H1 (cell line): Measurements from ENCODE around the gene KRTAP5-1. TPM values are rescaled to one million over a fixed set of nuclear protein-coding genes. Genes with fewer than 3 reads are reported as not detected.

ENCODE experiments used
- CTCF ChIA-PET: fragments of 300-600 bp; sonication (Branson Sonifier 250); formaldehyde crosslinking; loops from one replicate; lab custom pipeline; 2021; ENCODE audit not compliant: partially characterized antibody; lab: Charles Lee
- POLR2A ChIA-PET: fragments of 300-600 bp; sonication (Branson Sonifier 250); formaldehyde crosslinking; loops from one replicate; lab custom pipeline; 2021; ENCODE audit warnings: inconsistent platforms; ENCODE audit not compliant: partially characterized antibody; lab: Charles Lee
- DNase-seq, 2 experiments: peaks; one replicate each; pipeline versions ENCODE4 v3.0.0 to v3.0.0-alpha.2; 2010 to 2022; ENCODE audit warnings: low spot score in 2 of 2, low read depth in 1 of 2, mixed read lengths in 1 of 2
- FAIRE-seq: peaks from 2 replicates; lab custom pipeline; 2011; peaks lifted over from hg19 to GRCh38; lab: Jason Lieb, UNC
- H2AFZ ChIP-seq: 2 replicates; pipeline ENCODE4 v1.8.1; 2012; ENCODE audit warnings: low read length, inconsistent platforms
- H2AK5ac ChIP-seq: 2 replicates; pipeline ENCODE4 v1.6.1; 2013; ENCODE audit warnings: low read depth, low read length
- H2BK120ac ChIP-seq: replicated peaks from 2 replicates; pipeline ENCODE3; 2013; ENCODE audit warnings: low read depth, low read length, inconsistent platforms
- H2BK12ac ChIP-seq: 2 replicates; pipeline ENCODE4 v1.6.1; 2013; ENCODE audit warnings: low read depth, low read length
- H2BK15ac ChIP-seq: 2 replicates; pipeline ENCODE4 v1.6.1; 2013; ENCODE audit warnings: low read length
- H2BK20ac ChIP-seq: 2 replicates; pipeline ENCODE4 v1.6.1; 2013; ENCODE audit warnings: low read length
- H2BK5ac ChIP-seq: 2 replicates; pipeline ENCODE4 v1.6.1; 2013; ENCODE audit warnings: low read depth, low read length
- H3K14ac ChIP-seq: 2 replicates; pipeline ENCODE4 v1.6.1; 2013; ENCODE audit warnings: inconsistent platforms; ENCODE audit not compliant: insufficient read length
- H3K18ac ChIP-seq: 2 replicates; pipeline ENCODE4 v1.6.1; 2013; ENCODE audit warnings: low read length; ENCODE audit errors: extremely low read depth
- H3K23ac ChIP-seq: 2 replicates; pipeline ENCODE4 v1.6.1; 2013; ENCODE audit warnings: inconsistent platforms; ENCODE audit not compliant: insufficient read length
- H3K23me2 ChIP-seq: 2 replicates; pipeline ENCODE4 v1.6.1; 2013; ENCODE audit warnings: low read depth, low read length
- H3K27ac ChIP-seq: 2 replicates; pipeline ENCODE4 v1.6.1; 2011; ENCODE audit warnings: low read depth, low read length, inconsistent platforms
- H3K27me3 ChIP-seq, 4 experiments: replicated peaks in 1 of 4; 1 replicate in 1 of 4; 2 replicates in 3 of 4; pipeline versions ENCODE4 v1.6.1 to v1.8.1; 2011 to 2013; ENCODE audit warnings: low read length in 3 of 4, mild to moderate bottlenecking in 3 of 4, inconsistent platforms in 2 of 4, mixed read lengths in 2 of 4, moderate library complexity in 1 of 4; ENCODE audit not compliant: control insufficient read depth in 3 of 4, insufficient read depth in 3 of 4; ENCODE audit errors: extremely low read depth in 1 of 4
- H3K36me3 ChIP-seq, 4 experiments: 2 replicates each; pipeline versions ENCODE4 v1.6.1 to v1.8.1; 2011 to 2013; ENCODE audit warnings: mild to moderate bottlenecking in 4 of 4, low read length in 3 of 4, moderate library complexity in 2 of 4, control low read depth in 1 of 4, inconsistent platforms in 1 of 4; ENCODE audit not compliant: insufficient read depth in 4 of 4, control insufficient read depth in 2 of 4
- H3K4ac ChIP-seq: replicated peaks from 2 replicates; pipeline ENCODE3; 2013; ENCODE audit warnings: low read length, low read depth, mixed read lengths, inconsistent platforms; ENCODE audit not compliant: insufficient read length
- H3K4me1 ChIP-seq, 4 experiments: replicated peaks in 1 of 4; 1 replicate in 1 of 4; 2 replicates in 3 of 4; pipeline versions ENCODE4 v1.6.1 to v1.8.1; 2011 to 2013; ENCODE audit warnings: low read length in 3 of 4, inconsistent platforms in 2 of 4, mixed read lengths in 1 of 4; ENCODE audit not compliant: insufficient read depth in 4 of 4, control insufficient read depth in 3 of 4
- H3K4me2 ChIP-seq, 2 experiments: 2 replicates each; pipeline versions ENCODE4 v1.6.1 to v1.8.1; 2011 to 2013; ENCODE audit warnings: low read depth in 2 of 2, low read length in 2 of 2, control low read depth in 1 of 2, inconsistent platforms in 1 of 2, mild to moderate bottlenecking in 1 of 2; ENCODE audit not compliant: insufficient read depth in 1 of 2
- H3K4me3 ChIP-seq, 4 experiments: fragments of 200-600, 300-600 bp in 1 of 4; sonication (generic), shearing (Covaris generic), sonication (Bioruptor Twin) in 1 of 4; 2 replicates each; pipeline versions ENCODE4 v1.5.1 to v1.8.1; 2011 to 2016; ENCODE audit warnings: low read length in 4 of 4, low read depth in 3 of 4, control low read depth in 2 of 4, inconsistent platforms in 2 of 4, mild to moderate bottlenecking in 2 of 4, mixed read lengths in 1 of 4, moderate library complexity in 1 of 4; ENCODE audit not compliant: insufficient read depth in 2 of 4; ENCODE audit errors: extremely low read depth in 1 of 4
- H3K56ac ChIP-seq: replicated peaks from 2 replicates; pipeline ENCODE3; 2013; ENCODE audit warnings: low read depth, mild to moderate bottlenecking, mixed read lengths, low read length, inconsistent platforms; ENCODE audit not compliant: insufficient read length
- H3K79me1 ChIP-seq: 2 replicates; pipeline ENCODE4 v1.6.1; 2013; ENCODE audit warnings: low read depth, low read length, control low read depth
- H3K79me2 ChIP-seq, 2 experiments: 2 replicates each; pipeline versions ENCODE4 v1.6.1 to v1.8.1; 2012 to 2013; ENCODE audit warnings: low read length in 2 of 2, mild to moderate bottlenecking in 2 of 2, inconsistent platforms in 1 of 2; ENCODE audit not compliant: insufficient read depth in 2 of 2, control insufficient read depth in 1 of 2
- H3K9ac ChIP-seq, 4 experiments: replicated peaks in 1 of 4; 1 replicate in 1 of 4; 2 replicates in 3 of 4; pipeline versions ENCODE4 v1.6.1 to v1.8.1; 2011 to 2013; ENCODE audit warnings: low read depth in 3 of 4, low read length in 3 of 4, control low read depth in 2 of 4, mild to moderate bottlenecking in 2 of 4, moderate library complexity in 2 of 4, inconsistent platforms in 1 of 4; ENCODE audit errors: extremely low read depth in 1 of 4
- H3K9me3 ChIP-seq, 2 experiments: 2 replicates each; pipeline versions ENCODE4 v1.6.1 to v1.8.1; 2012 to 2013; ENCODE audit warnings: mild to moderate bottlenecking in 2 of 2, moderate library complexity in 2 of 2, control low read depth in 1 of 2, inconsistent platforms in 1 of 2, low read depth in 1 of 2, low read length in 1 of 2, mixed read lengths in 1 of 2; ENCODE audit not compliant: insufficient read depth in 2 of 2
- H4K20me1 ChIP-seq, 2 experiments: replicated peaks in 1 of 2; 2 replicates each; pipeline versions ENCODE3 to v1.8.1; 2011 to 2013; ENCODE audit warnings: inconsistent platforms in 2 of 2, low read length in 2 of 2, mild to moderate bottlenecking in 1 of 2; ENCODE audit not compliant: insufficient read depth in 2 of 2, control insufficient read depth in 1 of 2
- H4K5ac ChIP-seq: 2 replicates; pipeline ENCODE4 v1.6.1; 2013; ENCODE audit warnings: low read length, low read depth, mixed read lengths, inconsistent platforms; ENCODE audit not compliant: insufficient read length
- H4K8ac ChIP-seq: 2 replicates; pipeline ENCODE4 v1.8.0; 2013; ENCODE audit warnings: mild to moderate bottlenecking, moderate library complexity, low read length, inconsistent platforms; ENCODE audit not compliant: insufficient read depth; ENCODE audit errors: extremely low read depth
- H4K91ac ChIP-seq: replicated peaks from 2 replicates; pipeline ENCODE3; 2013; ENCODE audit warnings: low read length, mixed read lengths, inconsistent platforms; ENCODE audit not compliant: insufficient read length
- CHD1 ChIP-seq: IDR thresholded peaks from 2 replicates; pipeline ENCODE4 v1.6.1; 2012; ENCODE audit warnings: low read depth, low read length, improper control_type of control experiment
- CHD2 ChIP-seq: IDR thresholded peaks from 2 replicates; pipeline ENCODE4 v1.6.1; 2012; ENCODE audit warnings: low read length, improper control_type of control experiment
- EGR1 ChIP-seq: IDR thresholded peaks from 2 replicates; pipeline ENCODE4 v1.6.1; 2011; ENCODE audit warnings: low read depth, low read length, borderline replicate concordance
- EP300 ChIP-seq, 2 experiments: IDR thresholded peaks; 1 replicate in 1 of 2; 2 replicates in 1 of 2; pipeline ENCODE4 v1.6.1; 2011 to 2012; ENCODE audit warnings: low read depth in 2 of 2, low read length in 2 of 2, mild to moderate bottlenecking in 2 of 2, borderline replicate concordance in 1 of 2, inconsistent platforms in 1 of 2, moderate library complexity in 1 of 2
- GABPA ChIP-seq: IDR thresholded peaks from 2 replicates; pipeline ENCODE4 v1.6.1; 2011; ENCODE audit warnings: mild to moderate bottlenecking, low read length, moderate library complexity, borderline replicate concordance; ENCODE audit not compliant: insufficient read depth
- GTF2F1 ChIP-seq: IDR thresholded peaks from 2 replicates; pipeline ENCODE4 v1.6.1; 2012; ENCODE audit warnings: low read depth, low read length, improper control_type of control experiment, borderline replicate concordance
- POU5F1 ChIP-seq: IDR thresholded peaks from 2 replicates; pipeline ENCODE4 v1.6.1; 2011; ENCODE audit warnings: low read depth, mild to moderate bottlenecking, low read length, moderate library complexity
- SIN3A ChIP-seq, 2 experiments: IDR thresholded peaks in 1 of 2; conservative IDR thresholded peaks in 1 of 2; 2 replicates each; pipeline ENCODE4 v1.6.1; 2011 to 2012; ENCODE audit warnings: low read length in 2 of 2, improper control_type of control experiment in 1 of 2, low read depth in 1 of 2, mild to moderate bottlenecking in 1 of 2
- SIX5 ChIP-seq: IDR thresholded peaks from 2 replicates; pipeline ENCODE4 v1.6.1; 2011; ENCODE audit warnings: mild to moderate bottlenecking, low read depth, low read length
- SP1 ChIP-seq: IDR thresholded peaks from 2 replicates; pipeline ENCODE4 v1.6.1; 2011; ENCODE audit warnings: low read depth, low read length
- SUZ12 ChIP-seq: fragments of 200-600 bp; sonication (generic); IDR thresholded peaks from 2 replicates; pipeline ENCODE4 v1.6.1; 2012; ENCODE audit warnings: mild to moderate bottlenecking, inconsistent platforms, low read length, moderate library complexity, mixed read lengths
- YY1 ChIP-seq: IDR thresholded peaks from 2 replicates; pipeline ENCODE4 v1.6.1; 2011; ENCODE audit warnings: low read depth, mild to moderate bottlenecking, low read length
- whole genome bisulfite sequencing, 2 experiments: shearing (Covaris generic) in 1 of 2; methylation state at CpG; one replicate each; pipeline versions ENCODE4 v1.1.6 to v1.1.7; 2013 to 2015; ENCODE audit warnings: low lambda C conversion rate in 2 of 2, mixed read lengths in 2 of 2, inconsistent platforms in 1 of 2, low coverage in 1 of 2, missing lambda C conversion rate in 1 of 2; ENCODE audit not compliant: insufficient replicate concordance in 2 of 2, insufficient coverage in 1 of 2, insufficient read length in 1 of 2; ENCODE audit errors: extremely low coverage in 1 of 2, missing lambda C conversion rate in 1 of 2; 5-methylcytosine and 5-hydroxymethylcytosine counted together
- polyA plus RNA-seq, 7 experiments: library from polyadenylated mRNA; depleted of rRNA in 3 of 7; stranded (reverse) in 5 of 7; unstranded in 2 of 7; fragments of >200 nt in 5 of 7; fragments of 200-250 nt in 2 of 7; gene quantifications; 1 replicate in 5 of 7; 2 replicates in 1 of 7; 4 replicates in 1 of 7; pipeline versions ENCODE4 v1.2.1 to v1.2.3, GENCODE V29; 2011 to 2013; ENCODE audit warnings: missing spikeins in 2 of 7, mixed read lengths in 2 of 7
- total RNA-seq: library from RNA; stranded (reverse); fragmentation: NEBNext Ultra II Directional; extraction: Animal tissue kit (Norgen Biotek cat#: 25700); gene quantifications from 2 replicates; pipeline ENCODE4 v1.2.1, GENCODE V29; 2021

Gene KRTAP5-1
- total and polyA plus RNA-seq, 2 of the 8 experiments (the other 6 are each of a cell fraction or from before 2014, with no cell fraction given): not detected

DNA sequence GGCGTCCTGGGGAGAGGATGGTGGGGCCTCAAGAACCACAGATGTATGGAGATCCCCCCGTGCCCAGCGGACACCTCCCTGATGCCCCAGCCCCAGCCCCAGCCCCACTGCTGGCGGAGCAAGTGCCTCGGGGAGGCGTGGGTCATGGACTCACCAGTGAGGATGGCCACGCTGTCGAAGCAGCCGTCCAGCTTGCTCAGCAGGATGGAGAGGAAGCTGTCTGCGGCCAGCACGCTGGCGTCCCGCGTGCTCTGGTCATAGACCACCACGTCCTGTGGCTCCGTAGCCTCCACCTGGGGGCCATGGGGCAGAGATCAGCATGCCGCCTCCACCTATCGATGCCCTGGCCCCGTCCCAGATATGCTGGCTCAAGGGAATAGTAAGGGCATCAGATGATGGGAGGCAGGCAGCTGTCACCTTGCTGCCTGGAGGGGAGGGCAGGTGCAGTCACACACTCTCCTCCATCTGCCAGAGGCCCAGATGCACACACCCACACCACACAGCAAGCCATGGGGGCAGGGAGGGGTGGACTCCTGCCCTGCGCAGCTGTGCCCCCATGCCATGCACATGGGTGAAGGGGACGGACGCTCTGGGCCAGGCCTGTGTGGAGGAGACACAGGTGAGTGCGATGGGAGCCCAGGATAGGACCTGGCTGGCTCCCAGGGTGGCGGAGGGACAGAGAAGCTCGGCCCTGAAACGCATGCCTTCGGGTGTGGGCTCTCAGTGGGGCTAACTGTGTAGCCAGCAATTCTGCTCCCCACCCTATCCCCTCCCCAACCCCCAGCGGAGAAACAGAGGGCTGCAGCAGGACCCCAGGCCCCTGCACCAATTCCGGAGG, 21.2 kb downstream of the KRTAP5-1 start:
- no peak overlapping the region for H3K14ac ChIP-seq
- no peak overlapping the region; the same call in 1 of the 2 replicates for H2BK5ac ChIP-seq
- H3K4me2 ChIP-seq: peak overlapping the region in 1 of 2 experiments; percentile 60; a peak in 2 of 4 replicates
- H2BK12ac ChIP-seq: peak overlapping the region; percentile 84; the same call in 1 of the 2 replicates
- no peaks in the 10 kb centered on the region for H3K36me3 ChIP-seq
- no peak overlapping the region for H3K4me3 ChIP-seq
- H3K27me3 ChIP-seq: peaks cover 0 to 15% (median 5%) of the 10 kb centered on the region in 4 experiments; a peak in 3 of 7 replicates
- H3K23me2 ChIP-seq: no peaks in the 10 kb centered on the region
- H3K18ac ChIP-seq: no peak overlapping the region; the same call in 1 of the 2 replicates
- CTCF ChIA-PET: interaction anchor here (0.6 to 9.1 kb wide), 10 partner anchors 9 to 214 kb away, joined by 3 to 100 read pairs (median 4); no protein-coding TSS in a partner anchor
- H3K79me1 ChIP-seq: no peaks in the 10 kb centered on the region
- POLR2A ChIA-PET: interaction anchor here (0.9 to 2.7 kb wide), 3 partner anchors 10 to 17 kb away, joined by 5 to 12 read pairs (median 9); no protein-coding TSS in a partner anchor
- H3K79me2 ChIP-seq: no peaks in the 10 kb centered on the region
- H3K9me3 ChIP-seq: no peaks in the 10 kb centered on the region
- no peak overlapping the region for H3K27ac ChIP-seq
- H4K8ac ChIP-seq: no peak overlapping the region
- H3K4me1 ChIP-seq: peaks cover under 1 to 47% (median 36%) of the 10 kb centered on the region in 4 experiments
- no peak overlapping the region for H2AFZ ChIP-seq
- DNase-seq (no peak), FAIRE-seq (no peak)
- 77% methylated on average over 25 of the region's 29 CpGs; no CpG with 5 or more reads in 1 of the 2 experiments for WGBS, 2 experiments
- H3K4ac ChIP-seq: no peak overlapping the region
- peak overlapping the region; percentile 21 for H2BK120ac ChIP-seq
- peaks cover 2 to 16% of the 10 kb centered on the region in 2 experiments for H4K20me1 ChIP-seq
- H4K91ac ChIP-seq: peak overlapping the region; percentile 34
- H3K56ac ChIP-seq: no peak overlapping the region
- no peak overlapping the region for H3K9ac ChIP-seq
- no peak overlapping the region for H4K5ac ChIP-seq
- H2BK15ac ChIP-seq: peak overlapping the region; percentile 88
- H3K23ac ChIP-seq: no peak overlapping the region
- H2BK20ac ChIP-seq: no peak overlapping the region
- no peak overlapping the region for H2AK5ac ChIP-seq
- no peak for TF ChIP-seq SIX5
- no peak for TF ChIP-seq POU5F1
- TF ChIP-seq CHD2: no peak
- no peak for TF ChIP-seq SIN3A (conservative IDR thresholded peaks at IDR 0.05 in 1 of 2, IDR thresholded peaks at IDR 0.05 in 1 of 2; ENCODE audit: low read depth in 1 of 2, low read length in 2 of 2)
- TF ChIP-seq YY1: no peak
- no peak for TF ChIP-seq GABPA
- TF ChIP-seq GTF2F1: no peak
- TF ChIP-seq EP300 (IDR thresholded peaks at IDR 0.05; ENCODE audit: borderline replicate concordance in 1 of 2, low read depth in 2 of 2, low read length in 2 of 2): no peak
- TF ChIP-seq SUZ12: no peak
- TF ChIP-seq CHD1: no peak
- TF ChIP-seq EGR1: no peak
- TF ChIP-seq SP1: no peak
